NCI-H524 treated with DMSO at 0.1 percent for 48 hours (cell line): ENCODE results near the gene MPHOSPH9.
"Not testable (repeated sequence)": the region's sequence is repeated elsewhere in the genome, so short reads cannot be mapped to it uniquely, and the experiment has no call there.

Source experiments
- DNase-seq: peaks from one replicate; lab custom pipeline; 2025; lab: John Stamatoyannopoulos, UW

Gene MPHOSPH9

DNA sequence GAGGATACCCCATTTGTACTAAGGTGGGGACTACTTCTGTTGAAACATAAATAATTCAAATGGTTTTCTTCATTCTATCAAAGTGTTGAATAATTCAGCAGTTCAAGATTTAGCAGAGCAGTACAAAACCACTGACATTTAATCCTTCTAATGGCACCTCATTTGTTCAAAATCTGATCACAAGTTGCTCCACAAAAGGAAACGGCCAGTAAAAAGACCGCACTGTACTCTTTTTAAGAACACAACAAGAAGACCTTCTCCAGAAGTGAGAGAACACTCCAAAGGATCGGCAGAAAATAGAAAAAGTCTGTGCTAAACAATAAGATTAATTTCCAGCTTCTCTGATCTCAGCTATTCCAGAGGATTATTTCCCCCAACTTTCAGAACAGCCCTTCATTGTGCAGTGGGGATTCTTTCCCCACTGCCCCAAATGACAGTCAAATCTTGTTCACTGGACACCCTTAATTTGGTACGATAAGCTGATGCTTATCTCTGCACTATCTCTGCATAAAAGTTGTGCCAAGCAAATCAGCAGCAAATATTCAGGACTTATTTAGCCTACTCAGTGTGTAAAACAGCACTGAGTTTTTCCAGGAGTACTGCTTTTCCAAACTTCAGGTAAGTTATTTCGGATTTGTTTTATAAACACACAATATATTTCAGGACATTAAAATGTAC, 5.2 kb downstream of the MPHOSPH9 start:
- no peak for DNase-seq

- DNase-seq, result no peak
These were observed 7.5 kb downstream of the MPHOSPH9 start for GRCh38 chr12:123225443-123225842.

- DNase-seq, result no peak
These were observed 9.7 kb downstream of the MPHOSPH9 start for GRCh38 chr12:123223241-123223668.

DNA sequence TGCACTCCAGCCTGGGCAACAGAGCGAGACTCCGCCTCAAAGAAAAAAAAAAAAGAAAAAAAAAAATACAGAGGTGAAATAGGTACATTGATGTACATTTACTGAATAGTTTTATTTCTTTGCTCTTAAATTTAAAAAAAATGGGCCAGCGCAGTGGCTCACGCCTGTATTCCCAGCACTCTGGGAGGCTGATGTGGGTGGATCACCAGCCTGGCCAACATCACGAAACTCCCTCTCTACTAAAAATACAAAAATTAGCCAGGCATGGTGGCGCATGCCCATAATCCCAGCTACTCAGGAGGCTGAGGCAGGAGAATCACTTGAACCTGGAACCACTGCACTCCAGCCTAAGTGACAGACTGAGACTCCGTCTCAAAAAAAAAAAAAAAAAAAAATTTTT, 25.1 kb downstream of the MPHOSPH9 start:
- DNase-seq, result not testable (repeated sequence)

GRCh38 chr12:123206794-123207193, 26.1 kb downstream of the MPHOSPH9 start:
- not testable (repeated sequence) for DNase-seq

GRCh38 chr12:123200414-123200813, 32.5 kb downstream of the MPHOSPH9 start:
- DNase-seq, result no peak

- DNase-seq, result no peak
These were observed 33.0 kb downstream of the MPHOSPH9 start for GRCh38 chr12:123199936-123200335.

DNA sequence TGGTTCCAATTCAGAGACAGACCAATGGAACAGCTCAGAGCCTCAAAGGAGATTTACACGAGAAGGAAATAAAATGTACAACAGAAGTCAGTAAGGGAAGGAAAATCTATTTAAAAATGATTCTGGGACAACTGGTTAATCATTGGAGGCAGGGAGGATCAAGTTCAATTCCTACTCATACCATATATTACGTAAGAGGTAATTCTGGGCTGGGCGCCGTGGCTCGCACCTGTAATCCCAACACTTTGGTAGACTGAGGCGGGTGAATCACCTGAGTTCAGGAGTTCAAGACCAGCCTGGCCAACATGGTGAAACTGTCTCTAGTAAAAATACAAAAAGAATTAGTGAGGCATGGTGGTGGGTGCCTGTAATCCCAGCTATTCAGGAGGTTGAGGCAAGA, 45.3 kb downstream of the MPHOSPH9 start:
- no peak for DNase-seq

DNA sequence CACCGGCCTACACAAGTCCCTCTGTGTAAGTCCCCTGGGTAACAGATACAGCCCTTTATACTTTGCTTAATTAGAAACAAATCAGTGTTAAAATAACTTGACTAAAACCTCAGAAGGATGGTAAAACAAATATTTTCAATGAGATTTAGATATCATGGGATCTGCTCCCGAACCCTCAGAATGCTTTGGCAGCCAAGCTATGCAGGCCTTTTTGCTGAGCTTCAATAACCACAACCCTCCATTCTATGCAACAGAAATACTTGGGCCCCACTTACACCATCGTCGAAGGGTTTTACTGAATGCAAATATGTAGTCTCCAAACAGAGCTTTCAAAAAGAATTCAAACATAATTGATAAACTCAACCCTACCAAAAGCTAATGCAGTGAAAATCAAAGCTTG, 52.8 kb downstream of the MPHOSPH9 start:
- no peak for DNase-seq

GRCh38 chr12:123171967-123172366, 61.0 kb downstream of the MPHOSPH9 start:
- no peak for DNase-seq

- no peak for DNase-seq
These were observed 65.6 kb downstream of the MPHOSPH9 start for GRCh38 chr12:123167329-123167728.

DNA sequence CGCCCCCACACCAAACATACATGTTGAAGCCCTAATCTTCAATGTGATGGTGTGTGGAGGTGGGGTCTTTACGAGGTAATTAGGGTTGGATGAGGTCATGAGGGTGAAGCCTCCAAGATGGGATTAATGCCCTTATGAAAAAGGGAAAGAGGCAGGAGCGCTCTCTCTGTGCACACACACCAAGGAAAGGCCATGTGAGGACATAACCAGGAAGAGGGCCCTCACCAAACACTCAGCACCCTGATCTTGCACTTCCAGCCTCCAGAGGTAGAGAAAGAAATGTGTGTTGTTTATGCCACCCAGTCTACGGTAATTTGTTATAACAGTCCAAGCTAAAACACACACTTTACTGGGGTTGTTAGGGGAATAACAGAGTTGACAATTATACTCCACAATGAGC, 67.4 kb downstream of the MPHOSPH9 start:
- no peak for DNase-seq

GRCh38 chr12:123164710-123165261, 68.2 kb downstream of the MPHOSPH9 start:
- DNase-seq, result no peak

- DNase-seq, result no peak
These were observed 68.7 kb downstream of the MPHOSPH9 start for GRCh38 chr12:123164222-123164621.

DNA sequence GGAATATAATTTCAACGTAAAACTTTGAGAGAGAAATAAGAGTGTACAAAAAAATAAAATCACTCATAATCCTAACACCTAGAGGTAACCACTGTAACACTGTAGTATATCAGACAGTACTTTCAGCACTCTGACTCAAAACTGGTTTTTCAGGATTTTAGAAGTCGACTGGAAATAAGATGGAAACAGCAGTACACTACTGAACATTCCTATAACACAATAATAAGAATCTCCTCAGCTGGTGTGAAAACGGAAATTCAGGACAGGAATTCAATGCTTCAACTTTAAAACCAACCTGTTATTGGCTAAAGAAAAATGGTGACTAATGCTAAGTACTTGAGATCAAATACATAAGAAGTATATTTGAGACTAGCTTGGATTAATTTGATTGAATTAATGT, 69.7 kb downstream of the MPHOSPH9 start:
- no peak for DNase-seq

GRCh38 chr12:123160801-123161487, 72.0 kb downstream of the MPHOSPH9 start:
- DNase-seq, result no peak

DNA sequence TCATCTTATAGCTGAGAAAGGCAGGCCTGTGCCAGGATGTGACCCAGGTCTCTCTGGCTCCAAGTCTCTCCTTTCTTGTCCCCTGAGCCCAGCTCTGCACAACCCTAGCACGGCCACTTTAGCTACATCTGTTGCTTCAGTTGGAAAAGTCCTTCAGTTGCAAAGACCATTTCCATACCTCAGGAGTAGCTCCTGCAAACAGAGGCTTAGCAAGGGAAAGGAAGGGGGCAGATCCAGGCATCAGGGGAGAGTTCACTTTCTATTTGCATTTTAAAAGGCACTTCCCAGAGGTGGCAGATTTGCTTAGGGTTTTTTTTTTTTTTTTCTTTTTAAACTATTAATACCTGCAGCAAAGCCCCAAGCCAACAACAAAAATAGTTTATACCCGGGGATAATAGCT, 79.0 kb downstream of the MPHOSPH9 start:
- no peak for DNase-seq

- no peak for DNase-seq
These were observed 80.1 kb downstream of the MPHOSPH9 start for GRCh38 chr12:123152833-123153232.

- no peak for DNase-seq
These were observed 81.2 kb downstream of the MPHOSPH9 start for GRCh38 chr12:123151457-123152454.

GRCh38 chr12:123150744-123151456, 82.0 kb downstream of the MPHOSPH9 start, which contains the start of gene PITPNM2:
PITPNM2 (minus strand) TSS chr12:123151090; CDS start chr12:123034590, 116,500 bp downstream.
- no peak for DNase-seq

- DNase-seq, result no peak
These were observed 82.6 kb downstream of the MPHOSPH9 start for GRCh38 chr12:123150275-123150743.
